Mucosa of descending colon (tissue), 3 donors: ENCODE measurements around the gene RPS6KA1. TPM values are rescaled to one million over a fixed set of nuclear protein-coding genes. Genes with fewer than 3 reads are reported as not detected.

ENCODE experiments used
- ATAC-seq: fragments of 200-7000 bp; cut with Tn5 transposase; one replicate; pipeline ENCODE4 v1.9.1; 2020; ENCODE audit warnings: mild to moderate bottlenecking, moderate library complexity
- DNase-seq, 3 donors: peaks; one replicate each; pipeline ENCODE4 v3.0.0-alpha.2; 2020
- H3K36me3 ChIP-seq: fragments of 200-600 bp; one replicate; pipeline ENCODE4 v1.8.0; 2021; ENCODE audit warnings: low read depth, mild to moderate bottlenecking
- H3K4me1 ChIP-seq: fragments of 200-600 bp; one replicate; pipeline ENCODE4 v1.8.0; 2021; ENCODE audit warnings: low read depth, mild to moderate bottlenecking
- H3K4me3 ChIP-seq: fragments of 200-600 bp; one replicate; pipeline ENCODE4 v1.8.0; 2021; ENCODE audit warnings: mild to moderate bottlenecking
- H3K9me3 ChIP-seq: fragments of 200-600 bp; one replicate; pipeline ENCODE4 v1.8.0; 2021; ENCODE audit warnings: mild to moderate bottlenecking
- CTCF ChIP-seq: fragments of 200-600 bp; IDR thresholded peaks from one replicate; pipeline ENCODE4 v1.8.0; 2022; ENCODE audit warnings: antibody characterized with exemption, mild to moderate bottlenecking
- intact Hi-C, 2 donors: fragments of 100-400 bp; cut with DNase I in 1 of 2; cut with micrococcal nuclease in 1 of 2; formaldehyde crosslinking; loops; one replicate each; pipeline versions ENCODE4 v1.11.0 to v1.11.1; 2022; cut with DNase I, micrococcal nuclease
- total RNA-seq, 3 donors: library from RNA; stranded (reverse); fragmentation: NEBNext Ultra II Directional in 2 of 3; extraction: Animal tissue kit (Norgen Biotek cat#: 25700) in 2 of 3; gene quantifications; one replicate each; pipeline versions ENCODE4 v1.2.1 to v1.2.4, GENCODE V29; 2021 to 2023
- donor health status: DM: no; HTN: no; CAD: no; lungs with moderate emphysema.
- donor health status: DM: no; HTN: no; CAD: no.
- donor health status: DM: no; HTN: yes; CAD: no.

RPS6KA1 gene
- total RNA-seq, 3 donors from 2014 or later: 81.4 to 183 (median 146) TPM

- peak; percentile 12 for TF ChIP-seq CTCF
- intact Hi-C loops: no loop called here
- H3K4me1 ChIP-seq: peaks cover 37% of the 10 kb centered on the region
- no peaks in the 10 kb centered on the region for H3K9me3 ChIP-seq
- H3K4me3 ChIP-seq: no peak overlapping the region
- H3K36me3 ChIP-seq: no peaks in the 10 kb centered on the region
- ATAC-seq (no peak), DNase-seq (peak in 1 of 3 donors; percentile 64)
These were observed 9.2 kb downstream of the RPS6KA1 start for GRCh38 chr1:26538480-26539412.

GRCh38 chr1:26539722-26540121 is 10.2 kb downstream of the RPS6KA1 start:
- ATAC-seq (no peak), DNase-seq (no peak)
- no peak for TF ChIP-seq CTCF
- H3K36me3 ChIP-seq: no peaks in the 10 kb centered on the region
- intact Hi-C loops: no loop called here
- no peak overlapping the region for H3K4me3 ChIP-seq
- H3K4me1 ChIP-seq: peaks cover 29% of the 10 kb centered on the region
- no peaks in the 10 kb centered on the region for H3K9me3 ChIP-seq

GRCh38 chr1:26540351-26540750 is 10.8 kb downstream of the RPS6KA1 start:
- Histone ChIP-seq H3K4me1 (peaks cover 22% of the 10 kb centered on the region), H3K36me3 (no peaks in the 10 kb centered on the region), H3K9me3 (no peaks in the 10 kb centered on the region), H3K4me3 (no peak overlapping the region)
- no peak for TF ChIP-seq CTCF
- no peak for ATAC-seq
- intact Hi-C loops: no loop called here
- peak in 1 of 3 donors; percentile 9 for DNase-seq

- no peak for DNase-seq
- no peak for TF ChIP-seq CTCF
- Histone ChIP-seq H3K36me3 (no peaks in the 10 kb centered on the region), H3K4me1 (peaks cover 20% of the 10 kb centered on the region), H3K9me3 (no peaks in the 10 kb centered on the region), H3K4me3 (no peak overlapping the region)
- intact Hi-C loops: no loop called here
- ATAC-seq: no peak
These were observed 11.9 kb downstream of the RPS6KA1 start for GRCh38 chr1:26541431-26541815.

GRCh38 chr1:26541816-26542711 is 12.5 kb downstream of the RPS6KA1 start:
- DNase-seq (peak; percentile 77 to 90 (median 80)), ATAC-seq (peak; percentile 64)
- H3K9me3 ChIP-seq: no peaks in the 10 kb centered on the region
- H3K4me3 ChIP-seq: no peak overlapping the region
- no peaks in the 10 kb centered on the region for H3K36me3 ChIP-seq
- intact Hi-C loops: no loop called here
- TF ChIP-seq CTCF: no peak
- H3K4me1 ChIP-seq: peaks cover 15% of the 10 kb centered on the region
